CD4-positive, alpha-beta T cell treated with Interferon alpha-2 for 1 hour (primary cell): Measurements from ENCODE around the gene KCNMA1.

ENCODE experiments used
- DNase-seq, 2 donors: peaks; one replicate each; pipeline ENCODE4 v3.0.0-alpha.2; 2020 to 2022

The KCNMA1 gene

GRCh38 chr10:77164616-77165311 is 472.8 kb downstream of the KCNMA1 start:
- DNase-seq = no peak

GRCh38 chr10:77163670-77164348 is 473.8 kb downstream of the KCNMA1 start:
- DNase-seq = no peak

GRCh38 chr10:77162697-77163096 is 474.9 kb downstream of the KCNMA1 start:
- no peak for DNase-seq

- no peak for DNase-seq
Measured at GRCh38 chr10:77160679-77161078, 476.9 kb downstream of the KCNMA1 start.

- no peak for DNase-seq
Measured at GRCh38 chr10:77159538-77160110, 478.0 kb downstream of the KCNMA1 start.

- no peak for DNase-seq
Measured at GRCh38 chr10:77158666-77159065, 478.9 kb downstream of the KCNMA1 start.

- no peak for DNase-seq
Measured at GRCh38 chr10:77157248-77158019, 480.2 kb downstream of the KCNMA1 start.

- no peak for DNase-seq
Measured at GRCh38 chr10:77156406-77156879, 481.2 kb downstream of the KCNMA1 start.

- DNase-seq = no peak
Measured at GRCh38 chr10:77152256-77152655, 485.4 kb downstream of the KCNMA1 start.

GRCh38 chr10:77151408-77151807 is 486.2 kb downstream of the KCNMA1 start:
- DNase-seq = no peak

- DNase-seq = no peak
Measured at GRCh38 chr10:77149706-77150105, 487.9 kb downstream of the KCNMA1 start.

- no peak for DNase-seq
Measured at GRCh38 chr10:77149001-77149400, 488.6 kb downstream of the KCNMA1 start.

- no peak for DNase-seq
Measured at GRCh38 chr10:77147871-77148270, 489.7 kb downstream of the KCNMA1 start.

GRCh38 chr10:77146712-77147336 is 490.8 kb downstream of the KCNMA1 start:
- DNase-seq = no peak

- DNase-seq = no peak
Measured at GRCh38 chr10:77144656-77145055, 493.0 kb downstream of the KCNMA1 start.

- no peak for DNase-seq
Measured at GRCh38 chr10:77139252-77140160, 498.1 kb downstream of the KCNMA1 start.

GRCh38 chr10:77138541-77138940 is 499.1 kb downstream of the KCNMA1 start:
- DNase-seq = no peak

GRCh38 chr10:77135555-77135954 is 502.1 kb downstream of the KCNMA1 start:
- DNase-seq = no peak

- DNase-seq = no peak
Measured at GRCh38 chr10:77131214-77131613, 506.4 kb downstream of the KCNMA1 start.

- DNase-seq = no peak
Measured at GRCh38 chr10:77127243-77127642, 510.4 kb downstream of the KCNMA1 start.

GRCh38 chr10:77125231-77125630 is 512.4 kb downstream of the KCNMA1 start:
- no peak for DNase-seq

- DNase-seq = no peak
Measured at GRCh38 chr10:77123330-77123729, 514.3 kb downstream of the KCNMA1 start.
